GM10266 (cell line): ENCODE results near the gene EPHA4.

Experiments used
- DNase-seq: peaks from one replicate; pipeline ENCODE4 v3.0.0; 2012; ENCODE audit errors: extremely low spot score
- TF ChIP-seq, protein P1 (sequence below): IDR thresholded peaks from 2 replicates; pipeline ENCODE4 v1.5.1; 2012; ENCODE audit warnings: mild to moderate bottlenecking, low read depth; ENCODE audit not compliant: control insufficient read depth, insufficient read depth; ENCODE audit errors: missing control alignments

EPHA4 gene

DNA sequence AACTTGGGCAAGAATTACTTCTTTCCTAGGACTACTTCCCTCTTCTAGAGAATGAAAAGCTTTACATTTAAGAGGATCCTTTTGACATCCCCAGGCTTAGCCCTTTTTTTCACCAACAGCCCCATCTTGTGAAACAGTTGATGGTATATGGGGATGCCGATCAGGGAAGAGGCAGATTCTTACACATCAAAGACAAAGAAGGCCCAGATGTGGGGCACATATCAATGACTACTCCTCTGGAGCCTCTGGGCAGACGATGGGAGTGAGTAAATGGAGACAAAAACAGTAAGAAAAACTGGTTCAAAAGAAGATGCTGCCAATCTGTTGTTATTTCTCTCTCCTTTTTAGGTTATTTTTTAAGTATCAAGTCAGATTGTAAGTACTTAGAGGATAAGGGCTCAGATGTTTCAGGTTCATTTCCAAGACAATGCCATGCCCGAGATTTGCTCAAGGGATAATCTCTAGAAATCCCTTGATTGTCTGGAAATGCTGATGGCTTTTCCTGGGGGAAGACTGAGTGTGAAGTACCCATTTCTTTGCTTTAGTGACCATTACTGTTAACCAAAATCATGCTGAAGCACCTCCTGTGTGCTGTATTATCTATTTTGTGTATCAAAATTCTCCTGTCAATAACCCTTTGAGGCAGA, 117.5 kb downstream of the EPHA4 start:
- TF ChIP-seq, protein P1, sequence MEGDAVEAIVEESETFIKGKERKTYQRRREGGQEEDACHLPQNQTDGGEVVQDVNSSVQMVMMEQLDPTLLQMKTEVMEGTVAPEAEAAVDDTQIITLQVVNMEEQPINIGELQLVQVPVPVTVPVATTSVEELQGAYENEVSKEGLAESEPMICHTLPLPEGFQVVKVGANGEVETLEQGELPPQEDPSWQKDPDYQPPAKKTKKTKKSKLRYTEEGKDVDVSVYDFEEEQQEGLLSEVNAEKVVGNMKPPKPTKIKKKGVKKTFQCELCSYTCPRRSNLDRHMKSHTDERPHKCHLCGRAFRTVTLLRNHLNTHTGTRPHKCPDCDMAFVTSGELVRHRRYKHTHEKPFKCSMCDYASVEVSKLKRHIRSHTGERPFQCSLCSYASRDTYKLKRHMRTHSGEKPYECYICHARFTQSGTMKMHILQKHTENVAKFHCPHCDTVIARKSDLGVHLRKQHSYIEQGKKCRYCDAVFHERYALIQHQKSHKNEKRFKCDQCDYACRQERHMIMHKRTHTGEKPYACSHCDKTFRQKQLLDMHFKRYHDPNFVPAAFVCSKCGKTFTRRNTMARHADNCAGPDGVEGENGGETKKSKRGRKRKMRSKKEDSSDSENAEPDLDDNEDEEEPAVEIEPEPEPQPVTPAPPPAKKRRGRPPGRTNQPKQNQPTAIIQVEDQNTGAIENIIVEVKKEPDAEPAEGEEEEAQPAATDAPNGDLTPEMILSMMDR, result no peak
- no peak for DNase-seq

DNA sequence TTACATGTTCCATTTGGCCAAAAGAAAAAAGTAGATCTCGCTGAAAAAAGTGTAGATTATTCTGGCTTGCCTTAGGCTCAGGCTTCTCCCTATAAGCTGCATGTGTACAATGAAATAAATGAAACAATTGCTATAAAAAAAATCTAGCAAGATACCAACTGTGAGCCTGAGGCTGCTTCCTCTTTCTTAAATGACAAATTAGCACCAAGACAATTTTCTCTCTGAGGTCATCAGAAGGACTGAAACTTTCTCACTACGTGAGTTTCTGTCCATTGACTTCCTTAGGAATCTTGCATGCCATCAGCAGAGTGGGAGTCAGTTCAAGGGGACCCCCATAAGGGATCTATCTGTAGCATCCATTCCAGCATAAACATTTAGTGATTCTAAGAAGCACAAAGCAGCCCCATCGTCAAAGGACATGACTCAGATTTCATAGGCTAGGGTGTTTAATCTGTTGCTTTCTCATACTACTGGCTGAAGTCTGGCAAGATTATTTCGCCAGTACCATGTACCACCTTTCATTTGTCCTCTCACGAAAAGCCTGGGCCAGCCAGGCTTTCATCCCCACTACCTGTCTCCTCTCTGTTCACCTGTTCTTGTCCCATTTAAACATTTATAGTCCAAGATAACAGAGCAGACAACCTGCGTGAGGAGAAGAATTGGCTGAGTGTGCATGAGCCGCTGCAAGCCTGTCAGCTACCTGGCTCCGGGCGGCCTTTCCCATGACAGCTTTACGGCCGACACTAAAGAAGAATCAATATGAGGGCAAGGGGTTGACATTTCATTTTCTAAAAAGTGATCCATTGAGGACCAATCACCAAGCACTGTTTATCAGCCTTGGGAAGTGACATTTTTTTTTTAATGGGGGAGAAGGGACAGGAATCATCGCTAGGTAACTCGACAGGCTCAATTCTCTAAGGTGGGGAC, 120.0 kb downstream of the EPHA4 start:
- TF ChIP-seq, protein P1, result no peak
- no peak for DNase-seq

DNA sequence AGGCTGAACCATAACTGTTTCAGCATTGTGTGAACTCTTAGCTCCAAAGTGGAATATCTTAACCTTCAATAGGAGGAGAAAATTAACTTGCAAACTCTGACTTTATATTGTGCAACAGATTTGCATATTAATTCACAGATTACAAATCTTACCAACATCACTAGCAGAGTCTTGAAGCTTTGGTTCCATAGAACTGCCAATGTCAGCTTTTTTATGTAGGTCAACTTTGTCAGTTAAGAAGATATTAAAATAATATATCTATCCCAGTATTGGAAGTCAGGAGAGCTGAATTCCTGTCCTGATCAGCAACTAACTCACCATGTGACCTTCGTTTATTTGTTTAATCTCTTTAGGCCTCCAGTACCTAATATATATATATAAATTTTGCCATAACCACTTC, 121.8 kb downstream of the EPHA4 start:
- TF ChIP-seq, protein P1, result no peak
- no peak for DNase-seq

DNA sequence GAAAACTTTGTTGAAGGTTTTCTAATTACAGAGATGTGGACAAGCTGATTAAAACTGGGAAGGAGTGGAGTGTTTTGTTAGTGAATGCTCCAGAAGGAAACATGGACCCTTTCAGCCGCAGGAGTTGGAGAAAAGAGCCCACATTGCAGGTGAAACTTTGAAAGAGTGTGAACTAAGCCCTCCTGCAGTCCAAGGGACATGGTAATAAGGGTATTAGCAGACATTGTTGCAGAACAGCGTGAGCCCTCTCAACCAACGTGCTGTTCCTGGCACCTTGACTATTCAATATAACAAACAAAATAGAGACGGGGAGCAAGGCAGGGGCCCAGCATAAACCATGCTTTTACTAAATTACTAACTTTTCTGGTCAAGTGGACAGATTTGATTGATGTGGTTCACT, 122.7 kb downstream of the EPHA4 start:
- TF ChIP-seq, protein P1, result no peak
- no peak for DNase-seq

DNA sequence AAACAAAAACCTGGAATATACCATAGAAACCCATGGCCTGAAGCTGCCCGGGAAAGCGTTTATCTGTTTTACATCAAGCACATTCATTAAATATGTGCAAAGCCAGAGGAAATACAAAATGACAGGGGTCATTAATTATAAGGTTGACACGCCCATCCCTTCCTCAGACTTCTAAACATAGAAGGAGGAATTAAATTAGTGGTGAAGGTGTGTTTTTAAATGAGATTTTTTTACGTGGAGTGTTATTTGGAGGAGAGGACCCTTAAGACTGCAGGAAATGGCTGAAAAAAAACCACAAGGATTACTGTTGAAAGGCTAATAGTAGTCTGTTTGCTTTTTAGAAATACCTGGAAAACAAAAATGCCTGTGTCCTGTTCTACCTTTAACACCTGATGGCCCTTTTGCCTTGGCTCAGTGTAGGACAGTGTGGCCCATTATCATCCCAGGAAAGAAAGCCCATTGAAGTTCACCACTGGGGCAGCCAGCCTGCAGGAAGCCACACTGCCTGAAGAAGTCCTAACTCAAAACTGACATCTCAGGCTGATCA, 123.2 kb downstream of the EPHA4 start:
- TF ChIP-seq, protein P1, result no peak
- no peak for DNase-seq

DNA sequence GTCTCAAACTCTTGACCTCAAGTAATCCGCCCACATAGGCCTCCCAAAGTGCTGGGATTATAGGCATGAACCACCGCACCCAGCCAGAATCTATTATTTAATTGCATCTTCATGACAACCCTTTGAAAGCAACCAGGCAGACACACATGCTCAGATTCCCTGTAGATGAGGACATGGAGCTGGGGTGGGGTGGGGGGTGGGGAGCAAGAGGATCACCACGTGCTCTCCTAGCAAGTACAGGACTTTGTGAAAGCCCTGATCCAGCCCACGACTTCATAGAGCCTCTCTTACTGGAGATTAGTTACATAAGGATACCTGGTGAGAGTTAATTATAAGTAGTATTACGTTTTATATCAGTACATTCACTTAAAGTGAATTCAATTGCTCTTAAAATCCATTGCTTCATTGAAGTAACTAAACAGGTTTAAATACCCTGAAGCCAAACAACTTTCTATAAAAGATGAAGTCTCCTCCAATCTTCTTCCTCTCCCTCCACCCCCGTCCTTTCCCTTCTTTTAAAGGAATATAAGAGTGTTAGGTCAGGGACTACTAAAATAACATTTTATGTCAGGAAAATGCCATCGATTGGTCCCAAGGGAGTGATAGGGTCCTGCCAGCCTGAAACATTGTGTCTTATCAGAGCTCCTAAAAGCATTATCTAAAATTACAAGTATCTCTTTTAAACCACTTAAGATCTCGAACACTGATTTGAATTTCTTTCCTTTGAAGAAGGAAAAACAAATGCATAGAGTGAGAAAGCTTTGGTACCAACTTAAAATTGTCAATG, 123.9 kb downstream of the EPHA4 start:
- DNase-seq, result no peak
- TF ChIP-seq, protein P1, result no peak
